GM23338 (cell line): ENCODE results near the gene IL22RA1. TPM values are rescaled to one million over a fixed set of nuclear protein-coding genes. Genes with fewer than 3 reads are reported as not detected.

Experiments
- ATAC-seq: fragments of 200-7000 bp; cut with Tn5 transposase; 3 replicates; pipeline ENCODE4 v1.9.1; 2020
- DNase-seq: peaks from one replicate; pipeline ENCODE4 v3.0.0-alpha.2; 2015; ENCODE audit warnings: low spot score
- H2AFZ ChIP-seq: fragments of 200-600 bp; sonication (generic); 2 replicates; pipeline ENCODE4 v1.8.0; 2016; ENCODE audit warnings: antibody characterized with exemption, mild to moderate bottlenecking, moderate library complexity
- H3F3A ChIP-seq: fragments of 200-600 bp; sonication (generic); replicated peaks from 2 replicates; pipeline ENCODE4 v1.8.0; 2017; ENCODE audit warnings: antibody characterized with exemption, mixed run types, low read depth
- H3K27ac ChIP-seq: fragments of 200-600 bp; sonication (generic); 2 replicates; pipeline ENCODE4 v1.6.1; 2016; ENCODE audit warnings: low read depth
- H3K27me3 ChIP-seq: fragments of 200-600 bp; sonication (generic); 2 replicates; pipeline ENCODE4 v1.8.0; 2016; ENCODE audit warnings: mild to moderate bottlenecking, mixed run types, moderate library complexity; ENCODE audit not compliant: insufficient read depth
- H3K36me3 ChIP-seq: fragments of 200-600 bp; sonication (generic); 2 replicates; pipeline ENCODE4 v1.8.0; 2016; ENCODE audit warnings: mild to moderate bottlenecking; ENCODE audit not compliant: insufficient read depth
- H3K4me1 ChIP-seq: fragments of 200-600 bp; sonication (generic); 2 replicates; pipeline ENCODE4 v1.8.0; 2016; ENCODE audit warnings: mild to moderate bottlenecking, moderate library complexity; ENCODE audit not compliant: insufficient read depth
- H3K4me2 ChIP-seq: fragments of 200-600 bp; sonication (generic); 2 replicates; pipeline ENCODE4 v1.7.1; 2017; ENCODE audit warnings: mixed run types
- H3K4me3 ChIP-seq: fragments of 200-600 bp; sonication (generic); 2 replicates; pipeline ENCODE4 v1.6.1; 2016; ENCODE audit warnings: mixed run types
- H3K79me2 ChIP-seq: fragments of 200-600 bp; sonication (generic); replicated peaks from 2 replicates; pipeline ENCODE4 v1.8.0; 2017; ENCODE audit warnings: mild to moderate bottlenecking; ENCODE audit not compliant: insufficient read depth
- H3K9me2 ChIP-seq: fragments of 200-600 bp; sonication (generic); 2 replicates; pipeline ENCODE4 v1.8.0; 2017; ENCODE audit not compliant: insufficient read depth
- H4K20me1 ChIP-seq: fragments of 200-600 bp; sonication (generic); replicated peaks from 2 replicates; pipeline ENCODE4 v1.8.0; 2017; ENCODE audit warnings: mild to moderate bottlenecking; ENCODE audit not compliant: insufficient read depth
- H3K27ac Mint-ChIP-seq: 2 replicates; pipeline ENCODE4 v1.8.0; 2020; ENCODE audit warnings: inconsistent platforms, mild to moderate bottlenecking, moderate library complexity, mixed read lengths
- H3K27me3 Mint-ChIP-seq: 3 replicates; pipeline ENCODE4 v1.8.0; 2022; ENCODE audit warnings: low read depth, mild to moderate bottlenecking, moderate library complexity, mixed read lengths, inconsistent platforms; ENCODE audit not compliant: insufficient read depth, poor library complexity
- H3K36me3 Mint-ChIP-seq: 3 replicates; pipeline ENCODE4 v1.8.0; 2021; ENCODE audit warnings: low read depth, mild to moderate bottlenecking, inconsistent platforms, moderate library complexity, mixed read lengths
- H3K4me1 Mint-ChIP-seq: 3 replicates; pipeline ENCODE4 v1.8.0; 2020; ENCODE audit warnings: mild to moderate bottlenecking, inconsistent platforms, mixed read lengths
- H3K4me3 Mint-ChIP-seq: 3 replicates; pipeline ENCODE4 v1.8.0; 2021; ENCODE audit warnings: moderate library complexity, mild to moderate bottlenecking, inconsistent platforms, mixed read lengths
- H3K9me3 Mint-ChIP-seq: 3 replicates; pipeline ENCODE4 v1.8.0; 2020; ENCODE audit warnings: moderate library complexity, mild to moderate bottlenecking, inconsistent platforms, mixed read lengths
- CREB1 ChIP-seq: fragments of 250-450 bp; sonication (Bioruptor Pico); IDR thresholded peaks from 2 replicates; pipeline ENCODE4 v1.5.0; 2020; ENCODE audit warnings: low read depth, mild to moderate bottlenecking, moderate library complexity
- EZH2phosphoT487 ChIP-seq: fragments of 200-600 bp; sonication (generic); IDR thresholded peaks from one replicate; pipeline ENCODE4 v1.8.1; 2018; ENCODE audit warnings: antibody characterized with exemption; ENCODE audit not compliant: unreplicated experiment
- JUNB ChIP-seq: IDR thresholded peaks from one replicate; pipeline ENCODE4 v1.6.1; 2016; ENCODE audit warnings: antibody characterized with exemption; ENCODE audit not compliant: unreplicated experiment
- NANOG ChIP-seq: IDR thresholded peaks from 2 replicates; pipeline ENCODE4 v1.6.1; 2016; ENCODE audit warnings: antibody characterized with exemption, borderline replicate concordance
- STAT1 ChIP-seq: IDR thresholded peaks from one replicate; pipeline ENCODE4 v1.6.1; 2016; ENCODE audit warnings: antibody characterized with exemption; ENCODE audit not compliant: unreplicated experiment
- ZNF331 ChIP-seq: fragments of 250-450 bp; sonication (Bioruptor Pico); IDR thresholded peaks from 2 replicates; pipeline ENCODE4 v1.5.0; 2020; ENCODE audit warnings: low read depth, mild to moderate bottlenecking, moderate library complexity
- polyA plus RNA-seq: library from polyadenylated mRNA; unstranded; fragments of >200 nt; fragmentation: Nextera tagmentation; extraction: Ambion mirVana; gene quantifications from 2 replicates; pipeline ENCODE4 v1.2.1, GENCODE V29; 2016
- total RNA-seq: library from RNA; depleted of rRNA; stranded (reverse); fragments of >200 nt; shearing (Covaris generic); gene quantifications from 2 replicates; pipeline ENCODE4 v1.2.3, GENCODE V29; 2014
- TF ChIP-seq, protein P1 (sequence below): IDR thresholded peaks from one replicate; pipeline ENCODE4 v1.6.1; 2018; ENCODE audit warnings: antibody characterized with exemption; ENCODE audit not compliant: unreplicated experiment
- TF ChIP-seq, protein P2 (sequence below), 2 experiments: fragments of 200-600 bp in 1 of 2; sonication (generic) in 1 of 2; conservative IDR thresholded peaks; 2 replicates each; pipeline versions ENCODE4 v1.5.1 to v1.6.1; 2016 to 2017; ENCODE audit warnings: antibody characterized with exemption in 2 of 2, low read depth in 2 of 2, mild to moderate bottlenecking in 2 of 2, moderate library complexity in 1 of 2
- TF ChIP-seq, protein P3 (sequence below): IDR thresholded peaks from 2 replicates; pipeline ENCODE4 v1.6.1; 2016; ENCODE audit warnings: antibody characterized with exemption

The IL22RA1 gene
- total and polyA plus RNA-seq, 2 experiments from 2014 or later: 0.11 to 0.28 TPM

DNA sequence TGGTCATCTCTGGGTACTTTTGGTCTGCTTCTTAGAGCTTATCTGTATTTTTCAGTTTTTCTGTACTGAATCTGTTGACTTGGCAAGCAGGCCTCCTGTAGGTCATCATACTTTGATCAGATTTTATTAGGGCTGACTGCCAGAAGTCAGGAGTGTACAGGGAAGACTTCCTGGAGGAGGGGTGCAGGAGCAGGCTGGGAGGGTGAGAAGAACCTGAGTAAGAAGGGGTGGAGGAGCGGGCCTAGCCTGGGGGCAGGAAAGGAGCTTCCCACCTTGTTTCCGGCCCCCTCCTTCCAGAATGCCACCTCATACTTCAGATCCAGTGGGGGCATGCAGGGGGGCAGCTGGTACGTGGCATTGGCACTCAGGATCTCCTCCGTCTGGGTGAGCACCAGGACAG, 18.3 kb upstream of the IL22RA1 start (continued):
- TF ChIP-seq, protein P1, sequence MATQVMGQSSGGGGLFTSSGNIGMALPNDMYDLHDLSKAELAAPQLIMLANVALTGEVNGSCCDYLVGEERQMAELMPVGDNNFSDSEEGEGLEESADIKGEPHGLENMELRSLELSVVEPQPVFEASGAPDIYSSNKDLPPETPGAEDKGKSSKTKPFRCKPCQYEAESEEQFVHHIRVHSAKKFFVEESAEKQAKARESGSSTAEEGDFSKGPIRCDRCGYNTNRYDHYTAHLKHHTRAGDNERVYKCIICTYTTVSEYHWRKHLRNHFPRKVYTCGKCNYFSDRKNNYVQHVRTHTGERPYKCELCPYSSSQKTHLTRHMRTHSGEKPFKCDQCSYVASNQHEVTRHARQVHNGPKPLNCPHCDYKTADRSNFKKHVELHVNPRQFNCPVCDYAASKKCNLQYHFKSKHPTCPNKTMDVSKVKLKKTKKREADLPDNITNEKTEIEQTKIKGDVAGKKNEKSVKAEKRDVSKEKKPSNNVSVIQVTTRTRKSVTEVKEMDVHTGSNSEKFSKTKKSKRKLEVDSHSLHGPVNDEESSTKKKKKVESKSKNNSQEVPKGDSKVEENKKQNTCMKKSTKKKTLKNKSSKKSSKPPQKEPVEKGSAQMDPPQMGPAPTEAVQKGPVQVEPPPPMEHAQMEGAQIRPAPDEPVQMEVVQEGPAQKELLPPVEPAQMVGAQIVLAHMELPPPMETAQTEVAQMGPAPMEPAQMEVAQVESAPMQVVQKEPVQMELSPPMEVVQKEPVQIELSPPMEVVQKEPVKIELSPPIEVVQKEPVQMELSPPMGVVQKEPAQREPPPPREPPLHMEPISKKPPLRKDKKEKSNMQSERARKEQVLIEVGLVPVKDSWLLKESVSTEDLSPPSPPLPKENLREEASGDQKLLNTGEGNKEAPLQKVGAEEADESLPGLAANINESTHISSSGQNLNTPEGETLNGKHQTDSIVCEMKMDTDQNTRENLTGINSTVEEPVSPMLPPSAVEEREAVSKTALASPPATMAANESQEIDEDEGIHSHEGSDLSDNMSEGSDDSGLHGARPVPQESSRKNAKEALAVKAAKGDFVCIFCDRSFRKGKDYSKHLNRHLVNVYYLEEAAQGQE: no peak
- TF ChIP-seq CREB1 (CRISPR knock-in tag): no peak
- TF ChIP-seq, protein P2, sequence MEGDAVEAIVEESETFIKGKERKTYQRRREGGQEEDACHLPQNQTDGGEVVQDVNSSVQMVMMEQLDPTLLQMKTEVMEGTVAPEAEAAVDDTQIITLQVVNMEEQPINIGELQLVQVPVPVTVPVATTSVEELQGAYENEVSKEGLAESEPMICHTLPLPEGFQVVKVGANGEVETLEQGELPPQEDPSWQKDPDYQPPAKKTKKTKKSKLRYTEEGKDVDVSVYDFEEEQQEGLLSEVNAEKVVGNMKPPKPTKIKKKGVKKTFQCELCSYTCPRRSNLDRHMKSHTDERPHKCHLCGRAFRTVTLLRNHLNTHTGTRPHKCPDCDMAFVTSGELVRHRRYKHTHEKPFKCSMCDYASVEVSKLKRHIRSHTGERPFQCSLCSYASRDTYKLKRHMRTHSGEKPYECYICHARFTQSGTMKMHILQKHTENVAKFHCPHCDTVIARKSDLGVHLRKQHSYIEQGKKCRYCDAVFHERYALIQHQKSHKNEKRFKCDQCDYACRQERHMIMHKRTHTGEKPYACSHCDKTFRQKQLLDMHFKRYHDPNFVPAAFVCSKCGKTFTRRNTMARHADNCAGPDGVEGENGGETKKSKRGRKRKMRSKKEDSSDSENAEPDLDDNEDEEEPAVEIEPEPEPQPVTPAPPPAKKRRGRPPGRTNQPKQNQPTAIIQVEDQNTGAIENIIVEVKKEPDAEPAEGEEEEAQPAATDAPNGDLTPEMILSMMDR (conservative IDR thresholded peaks at IDR 0.05; ENCODE audit: low read depth in 2 of 2): no peak
- TF ChIP-seq, protein P3, sequence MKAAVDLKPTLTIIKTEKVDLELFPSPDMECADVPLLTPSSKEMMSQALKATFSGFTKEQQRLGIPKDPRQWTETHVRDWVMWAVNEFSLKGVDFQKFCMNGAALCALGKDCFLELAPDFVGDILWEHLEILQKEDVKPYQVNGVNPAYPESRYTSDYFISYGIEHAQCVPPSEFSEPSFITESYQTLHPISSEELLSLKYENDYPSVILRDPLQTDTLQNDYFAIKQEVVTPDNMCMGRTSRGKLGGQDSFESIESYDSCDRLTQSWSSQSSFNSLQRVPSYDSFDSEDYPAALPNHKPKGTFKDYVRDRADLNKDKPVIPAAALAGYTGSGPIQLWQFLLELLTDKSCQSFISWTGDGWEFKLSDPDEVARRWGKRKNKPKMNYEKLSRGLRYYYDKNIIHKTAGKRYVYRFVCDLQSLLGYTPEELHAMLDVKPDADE: no peak
- no peak for TF ChIP-seq STAT1

DNA sequence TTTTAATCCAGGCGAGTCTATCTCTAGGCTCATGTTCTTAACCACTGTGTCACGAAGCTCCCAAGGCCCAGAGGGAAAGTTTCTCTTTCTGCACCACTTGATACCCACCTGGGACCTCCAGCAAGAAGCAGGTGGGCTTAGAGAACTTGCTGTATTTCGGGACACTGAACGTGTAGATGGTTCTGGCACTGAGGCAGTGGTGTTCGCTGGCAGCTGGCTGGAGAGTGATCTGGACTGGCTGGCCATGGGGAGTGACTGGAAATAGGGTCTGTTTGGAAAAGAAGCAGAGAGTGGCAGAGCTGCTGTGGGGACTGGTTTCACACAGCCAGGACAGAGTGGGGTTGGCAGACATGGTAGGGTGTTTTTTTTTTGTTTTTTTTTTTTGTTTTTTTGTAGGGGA, 16.4 kb upstream of the IL22RA1 start:
- Histone ChIP-seq H4K20me1 (no peaks in the 10 kb centered on the region; the same call in 1 of the 2 replicates), H3F3A (no peaks in the 10 kb centered on the region), H3K9me2 (no peaks in the 10 kb centered on the region), H3K4me1 (0 out of 2 replicates have a peak, but pooled peaks cover under 1% of the 10 kb centered on the region), H3K27ac (no peak overlapping the region), H3K27me3 (no peaks in the 10 kb centered on the region), H3K79me2 (no peaks in the 10 kb centered on the region), H3K4me2 (no peak overlapping the region), H3K4me3 (no peak overlapping the region), H3K36me3 (peaks cover 1% of the 10 kb centered on the region; the same call in 1 of the 2 replicates), H2AFZ (no peak overlapping the region)
- Mint-ChIP-seq H3K4me3 (no peak overlapping the region), H3K36me3 (peaks cover 21% of the 10 kb centered on the region), H3K4me1 (peaks cover 5% of the 10 kb centered on the region), H3K27ac (peak overlapping the region; percentile 80; the same call in 1 of the 2 replicates), H3K9me3 (no peaks in the 10 kb centered on the region), H3K27me3 (peaks cover 6% of the 10 kb centered on the region)
- ATAC-seq: no peak
- DNase-seq: no peak
- TF ChIP-seq EZH2phosphoT487: no peak
- no peak for TF ChIP-seq CREB1 (CRISPR knock-in tag)
- TF ChIP-seq, protein P1: no peak
- no peak for TF ChIP-seq NANOG
- no peak for TF ChIP-seq JUNB
- no peak for TF ChIP-seq STAT1
- no peak for TF ChIP-seq ZNF331
- TF ChIP-seq, protein P3: no peak
